SK-N-DZ (cell line): ENCODE data around the gene POLR1D.
"Not testable (repeated sequence)": the region's sequence is repeated elsewhere in the genome, so short reads cannot be mapped to it uniquely, and the experiment has no call there.

ENCODE experiments used
- DNase-seq: peaks from one replicate; pipeline ENCODE4 v3.0.0-alpha.2; 2015; ENCODE audit warnings: low spot score

Gene POLR1D

GRCh38 chr13:27617881-27618321 lies 3.8 kb upstream of the POLR1D start:
- no peak for DNase-seq

- no peak for DNase-seq
Observed at GRCh38 chr13:27619093-27619727, 2.5 kb upstream of the POLR1D start.

- peak; percentile 18 for DNase-seq
Observed at GRCh38 chr13:27619728-27620376, 1.8 kb upstream of the POLR1D start.

- DNase-seq: peak; percentile 95
Observed at GRCh38 chr13:27620377-27621115, 1.1 kb upstream of the POLR1D start, which contains the start of gene LNX2. LNX2 (minus strand) TSS chr13:27620529; CDS start chr13:27581703, 38,826 bp downstream.

- no peak for DNase-seq
Observed at GRCh38 chr13:27621116-27621365, 651 bp upstream of the POLR1D start.

- DNase-seq: no peak
Observed at GRCh38 chr13:27622102-27622820, 569 bp downstream of the POLR1D start.

- no peak for DNase-seq
Observed at GRCh38 chr13:27622881-27623280, 1.2 kb downstream of the POLR1D start.

GRCh38 chr13:27624071-27624470 lies 2.4 kb downstream of the POLR1D start:
- DNase-seq: no peak

GRCh38 chr13:27625839-27626238 lies 4.1 kb downstream of the POLR1D start:
- no peak for DNase-seq

GRCh38 chr13:27627380-27627779 lies 5.7 kb downstream of the POLR1D start:
- no peak for DNase-seq

GRCh38 chr13:27628081-27628480 lies 6.4 kb downstream of the POLR1D start:
- no peak for DNase-seq

GRCh38 chr13:27628766-27629165 lies 7.1 kb downstream of the POLR1D start:
- not testable (repeated sequence) for DNase-seq

- no peak for DNase-seq
Observed at GRCh38 chr13:27631156-27631555, 9.5 kb downstream of the POLR1D start.

- DNase-seq: no peak
Observed at GRCh38 chr13:27631665-27632064, 10.0 kb downstream of the POLR1D start.

- DNase-seq: no peak
Observed at GRCh38 chr13:27632214-27632613, 10.5 kb downstream of the POLR1D start.

- no peak for DNase-seq
Observed at GRCh38 chr13:27632648-27633047, 11.0 kb downstream of the POLR1D start.

GRCh38 chr13:27634231-27634630 lies 12.5 kb downstream of the POLR1D start:
- DNase-seq: no peak

GRCh38 chr13:27634791-27635190 lies 13.1 kb downstream of the POLR1D start:
- DNase-seq: no peak

- no peak for DNase-seq
Observed at GRCh38 chr13:27635266-27635665, 13.6 kb downstream of the POLR1D start.

GRCh38 chr13:27636589-27637288 lies 15.0 kb downstream of the POLR1D start:
- DNase-seq: no peak

GRCh38 chr13:27637289-27637626 lies 15.6 kb downstream of the POLR1D start:
- DNase-seq: no peak

GRCh38 chr13:27638001-27638400 lies 16.3 kb downstream of the POLR1D start:
- no peak for DNase-seq
